Endodermal cell (in vitro differentiated cells): ENCODE measurements around the gene DHX57. TPM values are rescaled to one million over a fixed set of nuclear protein-coding genes. Genes with fewer than 3 reads are reported as not detected.
A peak's percentile ranks its signal among the peaks of the same experiment; 100 is the strongest.

ENCODE experiments used
- DNase-seq: peaks from one replicate; pipeline ENCODE4 v3.0.0-alpha.2; 2017
- H3K27ac ChIP-seq: 2 replicates; pipeline ENCODE4 v1.5.1; 2013; ENCODE audit warnings: mild to moderate bottlenecking, low read depth, low read length, moderate library complexity
- H3K27me3 ChIP-seq: 2 replicates; pipeline ENCODE4 v1.6.1; 2013; ENCODE audit warnings: mild to moderate bottlenecking, low read length, moderate library complexity; ENCODE audit not compliant: insufficient read depth, control insufficient read depth, poor library complexity, severe bottlenecking
- H3K36me3 ChIP-seq: 2 replicates; pipeline ENCODE4 v1.7.0; 2013; ENCODE audit warnings: mild to moderate bottlenecking, low read length, moderate library complexity; ENCODE audit not compliant: control insufficient read depth, insufficient read depth
- H3K4me1 ChIP-seq: one replicate; pipeline ENCODE4 v1.7.0; 2013; ENCODE audit warnings: low read length; ENCODE audit not compliant: control insufficient read depth, insufficient read depth
- H3K4me3 ChIP-seq: 2 replicates; pipeline ENCODE4 v1.5.1; 2013; ENCODE audit warnings: mild to moderate bottlenecking, low read length, moderate library complexity
- H3K9ac ChIP-seq: 2 replicates; pipeline ENCODE4 v1.6.1; 2013; ENCODE audit warnings: mild to moderate bottlenecking, low read length, moderate library complexity; ENCODE audit not compliant: poor library complexity, severe bottlenecking; ENCODE audit errors: extremely low read depth
- H3K9me3 ChIP-seq: 2 replicates; pipeline ENCODE4 v1.6.1; 2013; ENCODE audit warnings: mild to moderate bottlenecking, low read length, moderate library complexity; ENCODE audit not compliant: control insufficient read depth
- H3K27ac Mint-ChIP-seq: 2 replicates; pipeline ENCODE4 v1.8.0; 2020; ENCODE audit warnings: mixed read lengths
- H3K27me3 Mint-ChIP-seq: 2 replicates; pipeline ENCODE4 v1.8.0; 2021; ENCODE audit warnings: mild to moderate bottlenecking, mixed read lengths; ENCODE audit not compliant: insufficient read depth
- H3K36me3 Mint-ChIP-seq: 2 replicates; pipeline ENCODE4 v1.8.0; 2020; ENCODE audit warnings: low read depth, mixed read lengths
- H3K4me1 Mint-ChIP-seq: 2 replicates; pipeline ENCODE4 v1.8.0; 2020; ENCODE audit warnings: mixed read lengths
- H3K4me3 Mint-ChIP-seq: 2 replicates; pipeline ENCODE4 v1.8.0; 2020; ENCODE audit warnings: mild to moderate bottlenecking, moderate library complexity, mixed read lengths
- H3K9me3 Mint-ChIP-seq: 2 replicates; pipeline ENCODE4 v1.8.0; 2020; ENCODE audit warnings: mild to moderate bottlenecking, mixed read lengths
- CTCF ChIP-seq: fragments of 200-600 bp; sonication (generic); conservative IDR thresholded peaks from 2 replicates; pipeline ENCODE4 v1.5.0; 2021; ENCODE audit warnings: antibody characterized with exemption, mild to moderate bottlenecking
- WGBS, 2 experiments: methylation state at CpG; one replicate each; pipeline versions ENCODE4 v1.1.5 to v1.1.7; 2013; ENCODE audit warnings: missing lambda C conversion rate in 2 of 2, mixed read lengths in 1 of 2; ENCODE audit not compliant: insufficient coverage in 1 of 2, insufficient read length in 1 of 2; 5-methylcytosine and 5-hydroxymethylcytosine counted together
- total RNA-seq, 2 donors: library from RNA; stranded (reverse); fragmentation: NEBNext Ultra II Directional in 1 of 2; extraction: Animal tissue kit (Norgen Biotek cat#: 25700) in 1 of 2; gene quantifications; 2 replicates in 1 of 2; 3 replicates in 1 of 2; pipeline ENCODE4 v1.2.1, GENCODE V29; 2021

The DHX57 gene
- total RNA-seq, 2 donors from 2014 or later: 35.4 to 45.7 TPM

- Mint-ChIP-seq H3K9me3 (no peaks in the 10 kb centered on the region), H3K4me1 (no peaks in the 10 kb centered on the region), H3K4me3 (no peak overlapping the region), H3K27me3 (no peaks in the 10 kb centered on the region), H3K27ac (no peak overlapping the region), H3K36me3 (peaks cover 35% of the 10 kb centered on the region)
- DNase-seq: no peak
- Histone ChIP-seq H3K9me3 (no peaks in the 10 kb centered on the region), H3K4me3 (no peak overlapping the region), H3K27me3 (no peaks in the 10 kb centered on the region), H3K9ac (no peak overlapping the region), H3K4me1 (no peaks in the 10 kb centered on the region), H3K36me3 (peaks cover 48% of the 10 kb centered on the region), H3K27ac (no peak overlapping the region)
- no peak for TF ChIP-seq CTCF
Observed at GRCh38 chr2:38806733-38807059, 69.0 kb downstream of the DHX57 start.

- H3K9ac ChIP-seq: no peak overlapping the region
- TF ChIP-seq CTCF: no peak
- peak; percentile 2 for DNase-seq
- H3K9me3 Mint-ChIP-seq: no peaks in the 10 kb centered on the region
- H3K27ac Mint-ChIP-seq: no peak overlapping the region
- H3K27me3 ChIP-seq: no peaks in the 10 kb centered on the region
- 86 to 100% methylated on average over 2 of the region's 2 CpGs for WGBS, 2 experiments
- H3K4me3 Mint-ChIP-seq: no peak overlapping the region
- H3K4me1 ChIP-seq: no peaks in the 10 kb centered on the region
- H3K27ac ChIP-seq: no peak overlapping the region
- no peak overlapping the region for H3K4me3 ChIP-seq
- no peaks in the 10 kb centered on the region for H3K9me3 ChIP-seq
- peaks cover 44% of the 10 kb centered on the region for H3K36me3 ChIP-seq
- no peaks in the 10 kb centered on the region for H3K27me3 Mint-ChIP-seq
- H3K4me1 Mint-ChIP-seq: no peaks in the 10 kb centered on the region
- H3K36me3 Mint-ChIP-seq: peaks cover 31% of the 10 kb centered on the region
Observed at GRCh38 chr2:38806015-38806732, 69.6 kb downstream of the DHX57 start.

GRCh38 chr2:38797953-38798352 lies 77.8 kb downstream of the DHX57 start:
- peak overlapping the region; percentile 26 for H3K27ac Mint-ChIP-seq

More at GRCh38 chr2:38797953-38798352, 77.8 kb downstream of the DHX57 start:
- no peak for TF ChIP-seq CTCF
- Mint-ChIP-seq H3K36me3 (peaks cover 24% of the 10 kb centered on the region), H3K27me3 (no peaks in the 10 kb centered on the region), H3K4me1 (no peaks in the 10 kb centered on the region), H3K4me3 (no peak overlapping the region), H3K9me3 (no peaks in the 10 kb centered on the region)
- no peaks in the 10 kb centered on the region for H3K9me3 ChIP-seq
- no peak overlapping the region for H3K9ac ChIP-seq
- peak overlapping the region; percentile 32 for H3K27ac ChIP-seq
- H3K4me1 ChIP-seq: peaks cover 4% of the 10 kb centered on the region
- H3K4me3 ChIP-seq: no peak overlapping the region
- DNase-seq: no peak
- WGBS, 2 experiments: 88 to 94% methylated on average over 2 to 3 of the region's 3 CpGs
- H3K27me3 ChIP-seq: no peaks in the 10 kb centered on the region
- peaks cover 33% of the 10 kb centered on the region for H3K36me3 ChIP-seq
